Measurements from ENCODE around the gene GFOD1.

The GFOD1 gene

GRCh38 chr6:13484827-13485226 lies 2.6 kb downstream of the GFOD1 start:
- no peak for DNase-seq

GRCh38 chr6:13484138-13484708 lies 3.2 kb downstream of the GFOD1 start:
- DNase-seq, result no peak

GRCh38 chr6:13480631-13481501 lies 6.5 kb downstream of the GFOD1 start:
- DNase-seq, result no peak

GRCh38 chr6:13479971-13480434 lies 7.4 kb downstream of the GFOD1 start:
- DNase-seq, result no peak

DNA sequence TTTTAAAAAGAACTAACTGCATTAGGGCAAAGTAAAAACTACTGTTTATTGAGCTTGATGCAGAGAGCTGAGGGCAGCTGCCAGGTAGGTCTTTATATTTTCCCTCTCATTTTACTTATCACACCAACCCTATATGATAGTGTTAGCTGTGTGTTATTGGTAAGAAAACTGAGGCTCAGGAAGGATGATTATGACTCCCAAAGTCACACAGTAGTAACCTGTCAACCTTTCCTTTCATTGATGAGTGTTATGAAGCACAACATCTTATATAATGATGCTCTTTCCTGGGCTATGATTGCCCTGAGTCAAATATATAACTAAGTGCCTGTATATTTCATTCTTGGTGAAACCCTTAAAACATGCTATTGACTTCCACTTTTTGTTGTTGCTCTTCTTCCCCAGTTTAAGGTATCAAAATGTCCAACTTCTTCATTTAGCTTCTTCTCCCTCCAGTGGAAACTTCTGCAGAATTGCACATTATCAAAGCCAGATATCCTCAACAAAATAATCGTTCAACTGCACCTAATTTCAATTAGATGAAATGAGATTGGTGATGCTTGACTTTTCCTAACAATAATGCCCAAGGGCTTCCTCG lies 8.1 kb downstream of the GFOD1 start:
- DNase-seq, result no peak

DNA sequence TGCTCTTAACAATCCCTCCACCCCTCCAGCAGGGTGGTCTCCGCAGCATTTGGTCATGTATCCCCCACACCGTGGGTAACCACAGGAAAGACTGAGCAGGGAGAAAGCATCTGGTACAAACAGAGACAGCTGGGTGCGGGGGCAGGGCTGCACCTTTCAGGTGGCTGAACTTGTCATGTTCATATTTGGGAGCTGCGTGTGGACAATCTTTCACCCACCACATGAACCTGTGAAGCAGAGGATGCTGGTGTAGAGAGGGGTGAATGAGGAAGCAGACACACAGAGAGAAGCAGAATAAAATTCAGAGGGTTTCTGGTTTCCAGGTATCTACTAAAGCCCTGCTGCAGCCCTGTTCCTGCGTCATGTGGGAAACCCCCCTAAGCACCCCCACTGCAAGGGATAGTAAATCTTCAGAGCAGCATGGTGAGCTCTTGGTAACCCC lies 8.9 kb downstream of the GFOD1 start:
- no peak for DNase-seq

- DNase-seq, result no peak
Observed at GRCh38 chr6:13474787-13475186, 12.6 kb downstream of the GFOD1 start.

- DNase-seq, result no peak
Observed at GRCh38 chr6:13474360-13474759, 13.0 kb downstream of the GFOD1 start.

GRCh38 chr6:13473768-13474165 lies 13.6 kb downstream of the GFOD1 start:
- DNase-seq, result no peak

DNA sequence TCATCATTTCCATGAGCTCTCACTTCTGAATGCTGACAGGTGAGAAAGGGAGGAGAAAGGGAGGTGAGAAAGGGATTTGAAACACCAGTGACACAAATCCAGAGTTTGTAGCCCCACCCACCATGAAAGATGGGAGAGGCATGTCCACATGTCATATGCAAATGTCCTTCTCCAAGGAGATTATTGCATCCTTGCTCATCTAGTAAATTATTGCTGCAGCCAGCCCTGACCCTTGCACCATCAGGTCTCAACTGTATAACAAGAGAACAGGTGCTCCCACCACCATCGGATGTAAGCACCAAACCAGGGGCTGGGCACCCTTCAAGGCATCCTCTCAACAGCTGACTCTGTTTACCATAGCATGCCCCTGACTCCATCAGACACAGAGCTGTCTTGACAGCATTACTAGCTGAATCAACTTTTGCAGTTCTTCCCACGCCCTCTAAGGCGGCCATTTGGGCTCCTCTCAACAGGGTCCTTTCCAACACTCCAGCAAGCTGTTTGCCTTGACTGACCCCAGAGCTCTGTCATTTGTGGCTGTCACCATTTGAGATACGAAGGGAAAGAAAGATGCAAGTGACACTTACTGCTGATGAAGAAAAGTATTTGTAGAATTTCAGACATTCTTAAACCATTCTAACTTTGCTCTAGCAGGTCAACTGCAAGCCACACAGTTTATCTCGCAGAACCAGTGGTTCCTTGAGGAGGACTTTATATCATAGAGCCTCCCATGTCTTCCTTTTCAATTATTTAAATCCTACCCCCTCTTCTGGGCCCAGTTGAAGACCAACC lies 14.2 kb downstream of the GFOD1 start:
- no peak for DNase-seq

DNA sequence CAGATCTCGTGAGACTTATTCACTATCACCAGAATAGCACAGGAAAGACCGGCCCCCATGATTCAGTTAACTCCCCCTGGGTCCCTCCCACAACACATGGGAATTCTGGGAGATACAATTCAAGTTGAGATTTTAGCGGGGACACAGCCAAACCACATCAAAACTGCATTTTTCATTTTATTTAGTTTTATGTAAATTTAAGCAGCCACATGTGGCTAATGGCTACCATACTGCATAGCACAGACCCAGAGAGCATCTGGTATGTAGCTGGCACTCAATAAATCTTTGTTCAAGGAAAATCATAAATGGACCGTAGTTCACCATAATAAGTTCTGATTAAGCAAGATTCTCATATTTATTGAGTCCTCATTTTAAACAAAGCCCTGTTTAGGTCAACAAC lies 15.3 kb downstream of the GFOD1 start:
- no peak for DNase-seq

- no peak for DNase-seq
Observed at GRCh38 chr6:13471184-13471583, 16.2 kb downstream of the GFOD1 start.

- no peak for DNase-seq
Observed at GRCh38 chr6:13470238-13471140, 16.9 kb downstream of the GFOD1 start.

DNA sequence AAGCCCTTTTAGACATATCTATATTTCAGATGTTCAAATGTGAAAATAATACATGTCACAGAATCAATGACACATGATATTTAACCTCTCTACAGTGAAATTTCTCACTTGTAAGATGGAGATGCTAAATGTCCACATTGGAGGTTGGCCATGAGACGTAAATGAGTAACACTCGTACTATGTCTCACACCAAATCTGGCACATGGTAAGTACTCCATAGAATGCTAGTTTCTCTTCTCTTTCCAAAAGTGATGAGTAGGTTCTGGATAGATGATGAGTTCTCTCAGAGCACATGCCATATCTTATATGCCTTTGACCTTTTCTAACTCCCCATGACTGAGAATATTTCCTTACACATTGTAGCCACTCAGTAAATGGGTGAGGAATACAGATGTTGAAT lies 17.7 kb downstream of the GFOD1 start:
- no peak for DNase-seq

DNA sequence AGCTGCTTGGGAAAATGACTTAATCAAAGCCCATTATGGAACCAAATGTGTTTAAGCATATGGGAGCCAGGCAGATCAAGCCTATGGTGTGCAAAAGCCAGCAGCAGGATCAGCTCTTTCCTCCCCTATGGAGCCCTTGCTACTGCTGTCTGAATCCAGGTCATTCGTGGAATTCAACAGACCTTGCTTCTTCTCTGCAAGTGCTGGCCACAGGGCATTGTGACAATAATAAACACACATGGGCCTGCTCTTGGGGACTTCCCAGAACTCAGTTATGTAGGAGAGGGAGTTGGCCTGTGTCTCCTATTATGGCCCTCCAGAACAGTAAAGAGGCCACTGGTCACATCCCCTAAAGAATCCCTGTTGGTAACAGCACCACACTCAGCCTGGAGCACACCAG lies 18.6 kb downstream of the GFOD1 start:
- no peak for DNase-seq

GRCh38 chr6:13467216-13467600 lies 20.2 kb downstream of the GFOD1 start:
- no peak for DNase-seq

GRCh38 chr6:13466304-13467215 lies 20.8 kb downstream of the GFOD1 start:
- no peak for DNase-seq

DNA sequence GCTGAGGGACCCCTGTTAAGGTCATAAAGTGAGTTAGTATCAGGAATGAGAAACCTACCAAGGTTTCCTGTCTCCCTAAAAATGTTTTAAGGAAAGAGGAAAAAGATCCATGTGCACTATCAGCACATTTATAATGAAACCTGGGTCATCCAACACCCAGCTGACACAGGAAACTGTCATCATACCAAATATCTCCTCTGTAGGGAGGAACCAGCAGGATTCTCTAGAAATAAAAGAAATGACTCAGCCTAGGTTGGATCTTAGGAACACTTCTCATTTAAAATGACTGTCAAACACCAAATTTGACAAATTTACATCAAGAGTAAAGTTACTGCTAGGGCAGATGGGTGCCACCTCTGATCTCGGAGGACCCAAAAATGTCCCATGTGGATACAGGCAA lies 21.7 kb downstream of the GFOD1 start:
- no peak for DNase-seq

- DNase-seq, result no peak
Observed at GRCh38 chr6:13463941-13464340, 23.5 kb downstream of the GFOD1 start.

- no peak for DNase-seq
Observed at GRCh38 chr6:13463328-13463717, 24.1 kb downstream of the GFOD1 start.

Measured in DMS79 treated with DMSO at 0.1 percent for 48 hours (cell line).